Keratinocyte (primary cell): ENCODE measurements around the gene TRAPPC8. TPM values are rescaled to one million over a fixed set of nuclear protein-coding genes. Genes with fewer than 3 reads are reported as not detected.

Source experiments
- DNase-seq: peaks from one replicate; pipeline ENCODE4 v3.0.0-alpha.2; 2011; ENCODE audit warnings: low read depth, missing footprints, low spot score
- FAIRE-seq: peaks from 2 replicates; lab custom pipeline; 2011; peaks lifted over from hg19 to GRCh38; lab: Jason Lieb, UNC
- H2AFZ ChIP-seq: 2 replicates; pipeline ENCODE4 v1.6.0; 2012; ENCODE audit warnings: low read length, control low read depth, inconsistent platforms; ENCODE audit not compliant: control insufficient read depth
- H3K27ac ChIP-seq: 2 replicates; pipeline ENCODE4 v1.5.1; 2011; ENCODE audit warnings: low read length; ENCODE audit not compliant: control insufficient read depth, insufficient read depth
- H3K27me3 ChIP-seq: 3 replicates; pipeline ENCODE4 v1.6.0; 2011; ENCODE audit warnings: low read length; ENCODE audit not compliant: control insufficient read depth, insufficient read depth; ENCODE audit errors: extremely low read depth
- H3K36me3 ChIP-seq, 2 experiments: 2 replicates in 1 of 2; 3 replicates in 1 of 2; pipeline ENCODE4 v1.5.1; 2011; ENCODE audit warnings: low read length in 2 of 2, mild to moderate bottlenecking in 1 of 2; ENCODE audit not compliant: control insufficient read depth in 2 of 2, insufficient read depth in 2 of 2; ENCODE audit errors: extremely low read depth in 1 of 2
- H3K4me1 ChIP-seq: 3 replicates; pipeline ENCODE4 v1.5.1; 2011; ENCODE audit warnings: low read length; ENCODE audit not compliant: control insufficient read depth, insufficient read depth; ENCODE audit errors: extremely low read depth
- H3K4me2 ChIP-seq: 3 replicates; pipeline ENCODE4 v1.6.0; 2011; ENCODE audit warnings: low read depth, low read length; ENCODE audit not compliant: control insufficient read depth, insufficient read depth; ENCODE audit errors: extremely low read depth
- H3K4me3 ChIP-seq, 3 experiments: fragments of 200-600 bp in 1 of 3; sonication (generic) in 1 of 3; 2 replicates in 2 of 3; 3 replicates in 1 of 3; pipeline ENCODE4 v1.5.1; 2011 to 2016; ENCODE audit warnings: low read length in 3 of 3, mild to moderate bottlenecking in 3 of 3, control low read depth in 2 of 3, inconsistent platforms in 1 of 3, low read depth in 1 of 3, mixed read lengths in 1 of 3, mixed run types in 1 of 3, moderate library complexity in 1 of 3; ENCODE audit not compliant: control insufficient read depth in 2 of 3, insufficient read depth in 2 of 3; ENCODE audit errors: extremely low read depth in 1 of 3
- H3K79me2 ChIP-seq: 2 replicates; pipeline ENCODE4 v1.6.0; 2012; ENCODE audit warnings: low read length; ENCODE audit not compliant: control insufficient read depth, insufficient read depth
- H3K9ac ChIP-seq: 3 replicates; pipeline ENCODE4 v1.6.0; 2011; ENCODE audit warnings: low read length; ENCODE audit not compliant: control insufficient read depth, insufficient read depth; ENCODE audit errors: extremely low read depth
- H3K9me1 ChIP-seq: 3 replicates; pipeline ENCODE4 v1.6.0; 2011; ENCODE audit warnings: low read length; ENCODE audit not compliant: control insufficient read depth, insufficient read depth; ENCODE audit errors: extremely low read depth
- H3K9me3 ChIP-seq: 2 replicates; pipeline ENCODE4 v1.5.1; 2012; ENCODE audit warnings: low read depth, low read length; ENCODE audit not compliant: control insufficient read depth
- H4K20me1 ChIP-seq: 3 replicates; pipeline ENCODE4 v1.6.0; 2011; ENCODE audit warnings: low read length; ENCODE audit not compliant: control insufficient read depth, insufficient read depth; ENCODE audit errors: extremely low read depth
- CTCF ChIP-seq, 3 experiments: IDR thresholded peaks in 1 of 3; conservative IDR thresholded peaks in 1 of 3; optimal IDR thresholded peaks in 1 of 3; 2 replicates in 2 of 3; 3 replicates in 1 of 3; pipeline versions ENCODE3 to v1.5.1; 2011; ENCODE audit warnings: low read length in 3 of 3, mild to moderate bottlenecking in 3 of 3, moderate library complexity in 2 of 3, control low read depth in 1 of 3, inconsistent platforms in 1 of 3; ENCODE audit not compliant: insufficient read depth in 2 of 3; ENCODE audit errors: extremely low read depth in 1 of 3
- EZH2 ChIP-seq: IDR thresholded peaks from one replicate; pipeline ENCODE4 v1.6.1; 2012; ENCODE audit warnings: inconsistent platforms, mild to moderate bottlenecking, low read length, moderate library complexity
- dilution Hi-C: fragments of 300-500 bp; cut with MboI; formaldehyde crosslinking; loops from one replicate; pipeline ENCODE4 v1.7.0; 2020; ENCODE audit warnings: low sequenced_read_pairs; ENCODE audit not compliant: extremely low pct_ligation_motif_present
- polyA plus RNA-seq, 5 experiments: library from polyadenylated mRNA; depleted of rRNA in 3 of 5; stranded (reverse) in 3 of 5; stranded (forward) in 1 of 5; unstranded in 1 of 5; fragments of >200 nt; gene quantifications; 1 replicate in 1 of 5; 2 replicates in 3 of 5; 3 replicates in 1 of 5; pipeline versions ENCODE4 v1.2.1 to v1.2.3, GENCODE V29; 2011 to 2012; ENCODE audit warnings: missing spikeins in 2 of 5, low read depth in 1 of 5, low replicate concordance in 1 of 5

Gene TRAPPC8
- polyA plus RNA-seq, 1 donor (not counting 4 experiments of a cell fraction or from before 2014, with no cell fraction given) = 64.8 TPM

GRCh38 chr18:31978616-31979015, 35.7 kb upstream of the TRAPPC8 start:
- Histone ChIP-seq H4K20me1 (no peaks in the 10 kb centered on the region), H2AFZ (no peak overlapping the region), H3K27me3 (no peaks in the 10 kb centered on the region), H3K36me3 (no peaks in the 10 kb centered on the region), H3K4me1 (no peaks in the 10 kb centered on the region), H3K9ac (no peak overlapping the region), H3K9me1 (no peaks in the 10 kb centered on the region), H3K79me2 (no peaks in the 10 kb centered on the region), H3K4me3 (no peak overlapping the region), H3K27ac (no peak overlapping the region), H3K9me3 (peaks cover 7% of the 10 kb centered on the region), H3K4me2 (no peak overlapping the region)
- no peak for TF ChIP-seq EZH2
- TF ChIP-seq CTCF (optimal IDR thresholded peaks at IDR 0.05 in 1 of 3, IDR thresholded peaks at IDR 0.05 in 1 of 3, conservative IDR thresholded peaks at IDR 0.05 in 1 of 3; ENCODE audit: extremely low read depth in 1 of 3, insufficient read depth in 2 of 3, low read length in 3 of 3) = no peak
- dilution Hi-C loops = no loop called here
- no peak for FAIRE-seq
- no peak for DNase-seq

GRCh38 chr18:31977270-31977872, 34.4 kb upstream of the TRAPPC8 start:
- Histone ChIP-seq H3K4me3 (no peak overlapping the region), H3K9me3 (peaks cover 9% of the 10 kb centered on the region), H3K79me2 (no peaks in the 10 kb centered on the region), H4K20me1 (no peaks in the 10 kb centered on the region), H2AFZ (no peak overlapping the region), H3K4me2 (no peak overlapping the region), H3K36me3 (no peaks in the 10 kb centered on the region), H3K27me3 (no peaks in the 10 kb centered on the region), H3K4me1 (no peaks in the 10 kb centered on the region), H3K27ac (no peak overlapping the region), H3K9me1 (no peaks in the 10 kb centered on the region), H3K9ac (no peak overlapping the region)
- TF ChIP-seq EZH2 = no peak
- TF ChIP-seq CTCF (optimal IDR thresholded peaks at IDR 0.05 in 1 of 3, IDR thresholded peaks at IDR 0.05 in 1 of 3, conservative IDR thresholded peaks at IDR 0.05 in 1 of 3; ENCODE audit: extremely low read depth in 1 of 3, insufficient read depth in 2 of 3, low read length in 3 of 3) = peak; percentile 17 to 51 (median 47)
- DNase-seq = no peak
- FAIRE-seq = peak; percentile 9
- dilution Hi-C loops = no loop called here
